HG03066 (cell line): ENCODE measurements around the gene SF1.

Source experiments
- ATAC-seq: cut with Tn5 transposase; IDR thresholded peaks from one replicate; pipeline ENCODE4 v1.9.1; 2021; ENCODE audit warnings: low read depth; ENCODE audit not compliant: unreplicated experiment

SF1 gene

GRCh38 chr11:64728757-64729365 lies 49.5 kb downstream of the SF1 start:
- ATAC-seq, result no peak

GRCh38 chr11:64726867-64727530 lies 51.3 kb downstream of the SF1 start:
- ATAC-seq, result no peak

- ATAC-seq, result no peak
Observed at GRCh38 chr11:64726211-64726641, 52.1 kb downstream of the SF1 start.

- ATAC-seq, result no peak
Observed at GRCh38 chr11:64724863-64725532, 53.3 kb downstream of the SF1 start.

GRCh38 chr11:64723907-64724862 lies 54.2 kb downstream of the SF1 start:
- no peak for ATAC-seq

- peak; percentile 85 for ATAC-seq
Observed at GRCh38 chr11:64723117-64723906, 55.0 kb downstream of the SF1 start, which contains the start of gene NRXN2. NRXN2 (minus strand) TSS chr11:64723197; CDS start chr11:64713699, 9,498 bp downstream.

GRCh38 chr11:64722141-64723065 lies 55.9 kb downstream of the SF1 start:
- ATAC-seq, result no peak

- no peak for ATAC-seq
Observed at GRCh38 chr11:64721359-64721699, 57.0 kb downstream of the SF1 start.

GRCh38 chr11:64720640-64721358 lies 57.5 kb downstream of the SF1 start:
- no peak for ATAC-seq

- ATAC-seq, result no peak
Observed at GRCh38 chr11:64720167-64720566, 58.2 kb downstream of the SF1 start.

- no peak for ATAC-seq
Observed at GRCh38 chr11:64719406-64719805, 58.9 kb downstream of the SF1 start.

GRCh38 chr11:64718780-64719124 lies 59.6 kb downstream of the SF1 start:
- ATAC-seq, result no peak

- no peak for ATAC-seq
Observed at GRCh38 chr11:64718084-64718779, 60.1 kb downstream of the SF1 start.

GRCh38 chr11:64717268-64717578 lies 61.1 kb downstream of the SF1 start:
- ATAC-seq, result no peak

GRCh38 chr11:64716473-64717267 lies 61.7 kb downstream of the SF1 start:
- ATAC-seq, result no peak

GRCh38 chr11:64715756-64716472 lies 62.4 kb downstream of the SF1 start:
- ATAC-seq, result no peak

- ATAC-seq, result no peak
Observed at GRCh38 chr11:64715110-64715509, 63.2 kb downstream of the SF1 start.
